CD8-positive, alpha-beta memory T cell (primary cell): Measurements from ENCODE around the gene CTIF. TPM values are rescaled to one million over a fixed set of nuclear protein-coding genes. Genes with fewer than 3 reads are reported as not detected.
A peak's percentile ranks its signal among the peaks of the same experiment; 100 is the strongest.
"Not testable (repeated sequence)": the region's sequence is repeated elsewhere in the genome, so short reads cannot be mapped to it uniquely, and the experiment has no call there.

ENCODE experiments used
- CTCF ChIA-PET: fragments of 350-600 bp; sonication (Branson Sonifier 250); formaldehyde crosslinking; loops from one replicate; lab custom pipeline; 2021; ENCODE audit warnings: antibody characterized with exemption; lab: Charles Lee
- POLR2A ChIA-PET: fragments of 350-600 bp; sonication (Branson Sonifier 250); formaldehyde crosslinking; loops from one replicate; lab custom pipeline; 2021; ENCODE audit warnings: antibody characterized with exemption; lab: Charles Lee
- DNase-seq, 5 donors: peaks; one replicate each; pipeline versions ENCODE4 v3.0.0 to v3.0.0-alpha.2; 2020 to 2022; ENCODE audit warnings: mixed read lengths in 1 of 5
- H3K27ac ChIP-seq: one replicate; pipeline ENCODE4 v1.7.0; 2013; ENCODE audit warnings: low read depth, mild to moderate bottlenecking, low read length, moderate library complexity
- H3K27me3 ChIP-seq: 2 replicates; pipeline ENCODE4 v1.7.0; 2013; ENCODE audit warnings: low read length, mild to moderate bottlenecking; ENCODE audit not compliant: insufficient read depth, poor library complexity, severe bottlenecking
- H3K36me3 ChIP-seq: 2 replicates; pipeline ENCODE4 v1.7.0; 2013; ENCODE audit warnings: mild to moderate bottlenecking, low read length, moderate library complexity; ENCODE audit not compliant: insufficient read depth
- H3K4me1 ChIP-seq: 2 replicates; pipeline ENCODE4 v1.7.0; 2013; ENCODE audit warnings: mild to moderate bottlenecking, low read length, moderate library complexity; ENCODE audit not compliant: insufficient read depth
- H3K4me3 ChIP-seq: 2 replicates; pipeline ENCODE4 v1.7.0; 2013; ENCODE audit warnings: mild to moderate bottlenecking, low read length
- H3K9me3 ChIP-seq: 2 replicates; pipeline ENCODE4 v1.7.0; 2013; ENCODE audit warnings: mild to moderate bottlenecking, low read length
- H3K27ac Mint-ChIP-seq, 8 donors: one replicate each; pipeline ENCODE4 v1.8.0; 2020 to 2021; ENCODE audit warnings: mixed read lengths in 8 of 8, mild to moderate bottlenecking in 6 of 8, inconsistent platforms in 3 of 8, moderate library complexity in 3 of 8
- H3K27me3 Mint-ChIP-seq, 2 donors: one replicate each; pipeline ENCODE4 v1.8.0; 2020 to 2021; ENCODE audit warnings: mixed read lengths in 2 of 2, mild to moderate bottlenecking in 1 of 2, moderate library complexity in 1 of 2
- H3K36me3 Mint-ChIP-seq, 3 donors: one replicate each; pipeline ENCODE4 v1.8.0; 2020 to 2021; ENCODE audit warnings: mixed read lengths in 3 of 3, inconsistent platforms in 1 of 3, mild to moderate bottlenecking in 1 of 3
- H3K4me1 Mint-ChIP-seq, 3 donors: one replicate each; pipeline ENCODE4 v1.8.0; 2020 to 2021; ENCODE audit warnings: mixed read lengths in 3 of 3, inconsistent platforms in 1 of 3, mild to moderate bottlenecking in 1 of 3
- H3K4me3 Mint-ChIP-seq, 7 donors: one replicate each; pipeline ENCODE4 v1.8.0; 2020 to 2021; ENCODE audit warnings: mixed read lengths in 7 of 7, mild to moderate bottlenecking in 6 of 7, moderate library complexity in 4 of 7, inconsistent platforms in 2 of 7
- H3K9me3 Mint-ChIP-seq, 5 donors: one replicate each; pipeline ENCODE4 v1.8.0; 2020 to 2022; ENCODE audit warnings: mixed read lengths in 5 of 5, mild to moderate bottlenecking in 3 of 5, moderate library complexity in 2 of 5, inconsistent platforms in 1 of 5
- polyA plus RNA-seq: library from polyadenylated mRNA; unstranded; fragments of 300-500 nt; fragmentation: Illumina TruSeq; gene quantifications from one replicate; pipeline ENCODE4 v1.2.3, GENCODE V29; 2021
- total RNA-seq, 2 experiments: library from RNA; stranded (reverse); gene quantifications; one replicate each; pipeline ENCODE4 v1.2.3, GENCODE V29; 2021

Gene CTIF
- total and polyA plus RNA-seq, 3 experiments from 2014 or later = 0.89 to 4.8 (median 4.2) TPM

- Mint-ChIP-seq H3K4me1 (no peaks in the 10 kb centered on the region), H3K36me3 (no peaks in the 10 kb centered on the region), H3K27ac (no peak overlapping the region), H3K4me3 (no peak overlapping the region), H3K27me3 (peaks cover 7 to 9% of the 10 kb centered on the region in 2 donors), H3K9me3 (no peaks in the 10 kb centered on the region)
- DNase-seq = peak in 1 of 5 donors; percentile 51
- no peaks in the 10 kb centered on the region for H3K4me1 ChIP-seq
- POLR2A ChIA-PET = no interaction called here
- H3K27me3 ChIP-seq = no peaks in the 10 kb centered on the region
- CTCF ChIA-PET = no interaction called here
- H3K4me3 ChIP-seq = no peak overlapping the region
- H3K36me3 ChIP-seq = no peaks in the 10 kb centered on the region
- no peaks in the 10 kb centered on the region for H3K9me3 ChIP-seq
- H3K27ac ChIP-seq = no peak overlapping the region
Measured at GRCh38 chr18:48711651-48712486, 173.0 kb downstream of the CTIF start.

- no peaks in the 10 kb centered on the region for H3K4me1 Mint-ChIP-seq
- peak overlapping the region in 1 of 8 donors; percentile 17 for H3K27ac Mint-ChIP-seq
- DNase-seq = no peak
- no peaks in the 10 kb centered on the region for H3K9me3 Mint-ChIP-seq
- Histone ChIP-seq H3K4me3 (no peak overlapping the region), H3K9me3 (no peaks in the 10 kb centered on the region), H3K27me3 (no peaks in the 10 kb centered on the region), H3K4me1 (no peaks in the 10 kb centered on the region), H3K27ac (no peak overlapping the region), H3K36me3 (no peaks in the 10 kb centered on the region)
- no peaks in the 10 kb centered on the region for H3K36me3 Mint-ChIP-seq
- peaks cover 6 to 9% of the 10 kb centered on the region in 2 donors for H3K27me3 Mint-ChIP-seq
- CTCF ChIA-PET = no interaction called here
- no peak overlapping the region for H3K4me3 Mint-ChIP-seq
- POLR2A ChIA-PET = no interaction called here
Measured at GRCh38 chr18:48713309-48713708, 174.5 kb downstream of the CTIF start.

GRCh38 chr18:48714873-48715272 is 176.0 kb downstream of the CTIF start:
- ChIA-PET POLR2A (no interaction called here), CTCF (interaction anchor here (1.0 kb wide), 1 partner anchor 11 kb away, joined by 5 read pairs; no protein-coding TSS in a partner anchor)
- H3K4me1 Mint-ChIP-seq = no peaks in the 10 kb centered on the region
- Histone ChIP-seq H3K4me3 (no peak overlapping the region), H3K9me3 (no peaks in the 10 kb centered on the region), H3K27me3 (no peaks in the 10 kb centered on the region), H3K4me1 (no peaks in the 10 kb centered on the region), H3K27ac (no peak overlapping the region), H3K36me3 (no peaks in the 10 kb centered on the region)
- peaks cover 0 to 2% (median 0%) of the 10 kb centered on the region in 3 donors for H3K36me3 Mint-ChIP-seq
- H3K27ac Mint-ChIP-seq = no peak overlapping the region
- H3K27me3 Mint-ChIP-seq = peaks cover 4 to 8% of the 10 kb centered on the region in 2 donors
- H3K9me3 Mint-ChIP-seq = no peaks in the 10 kb centered on the region
- DNase-seq = no peak
- no peak overlapping the region for H3K4me3 Mint-ChIP-seq

- Histone ChIP-seq H3K27me3 (no peaks in the 10 kb centered on the region), H3K36me3 (no peaks in the 10 kb centered on the region), H3K9me3 (no peaks in the 10 kb centered on the region), H3K4me3 (no peak overlapping the region), H3K27ac (no peak overlapping the region), H3K4me1 (no peaks in the 10 kb centered on the region)
- H3K9me3 Mint-ChIP-seq = no peaks in the 10 kb centered on the region
- H3K4me1 Mint-ChIP-seq = no peaks in the 10 kb centered on the region
- no peak for DNase-seq
- POLR2A ChIA-PET = no interaction called here
- H3K4me3 Mint-ChIP-seq = no peak overlapping the region
- H3K36me3 Mint-ChIP-seq = peaks cover 0 to 2% (median 0%) of the 10 kb centered on the region in 3 donors
- H3K27ac Mint-ChIP-seq = peak overlapping the region in 1 of 8 donors; percentile 43
- CTCF ChIA-PET = no interaction called here
- H3K27me3 Mint-ChIP-seq = peaks cover 0 to 4% of the 10 kb centered on the region in 2 donors
Measured at GRCh38 chr18:48715711-48716361, 177.0 kb downstream of the CTIF start.

GRCh38 chr18:48717227-48717626 is 178.4 kb downstream of the CTIF start:
- H3K4me1 ChIP-seq, H3K27me3 ChIP-seq, H3K9me3 ChIP-seq, H3K4me1 Mint-ChIP-seq, CTCF ChIA-PET, DNase-seq, H3K4me3 Mint-ChIP-seq, H3K4me3 ChIP-seq, H3K36me3 Mint-ChIP-seq, H3K9me3 Mint-ChIP-seq, H3K27ac ChIP-seq, POLR2A ChIA-PET, H3K27ac Mint-ChIP-seq, H3K27me3 Mint-ChIP-seq, H3K36me3 ChIP-seq: not testable (repeated sequence)

- no peak overlapping the region for H3K4me3 Mint-ChIP-seq
- H3K27me3 Mint-ChIP-seq = peaks cover 0 to 4% of the 10 kb centered on the region in 2 donors
- POLR2A ChIA-PET = no interaction called here
- CTCF ChIA-PET = interaction anchor here (1.0 kb wide), 1 partner anchor 462 kb away, joined by 3 read pairs; no protein-coding TSS in a partner anchor
- Histone ChIP-seq H3K36me3 (no peaks in the 10 kb centered on the region), H3K4me3 (no peak overlapping the region), H3K27ac (no peak overlapping the region), H3K9me3 (no peaks in the 10 kb centered on the region), H3K27me3 (no peaks in the 10 kb centered on the region), H3K4me1 (no peaks in the 10 kb centered on the region)
- H3K27ac Mint-ChIP-seq = no peak overlapping the region
- no peaks in the 10 kb centered on the region for H3K9me3 Mint-ChIP-seq
- DNase-seq = no peak
- H3K36me3 Mint-ChIP-seq = peaks cover 0 to 2% (median 0%) of the 10 kb centered on the region in 3 donors
- H3K4me1 Mint-ChIP-seq = no peaks in the 10 kb centered on the region
Measured at GRCh38 chr18:48718251-48718959, 179.6 kb downstream of the CTIF start.

GRCh38 chr18:48719388-48719787 is 180.6 kb downstream of the CTIF start:
- H3K36me3 Mint-ChIP-seq = peaks cover 0 to 2% (median 0%) of the 10 kb centered on the region in 3 donors
- CTCF ChIA-PET = no interaction called here
- no peak for DNase-seq
- Histone ChIP-seq H3K4me3 (no peak overlapping the region), H3K27ac (no peak overlapping the region), H3K36me3 (no peaks in the 10 kb centered on the region), H3K27me3 (no peaks in the 10 kb centered on the region), H3K9me3 (no peaks in the 10 kb centered on the region), H3K4me1 (no peaks in the 10 kb centered on the region)
- no peak overlapping the region for H3K4me3 Mint-ChIP-seq
- H3K27ac Mint-ChIP-seq = no peak overlapping the region
- H3K4me1 Mint-ChIP-seq = no peaks in the 10 kb centered on the region
- no peaks in the 10 kb centered on the region for H3K9me3 Mint-ChIP-seq
- peaks cover 0 to 4% of the 10 kb centered on the region in 2 donors for H3K27me3 Mint-ChIP-seq
- POLR2A ChIA-PET = no interaction called here
